ENCODE results near the gene COL4A3.

The COL4A3 gene

DNA sequence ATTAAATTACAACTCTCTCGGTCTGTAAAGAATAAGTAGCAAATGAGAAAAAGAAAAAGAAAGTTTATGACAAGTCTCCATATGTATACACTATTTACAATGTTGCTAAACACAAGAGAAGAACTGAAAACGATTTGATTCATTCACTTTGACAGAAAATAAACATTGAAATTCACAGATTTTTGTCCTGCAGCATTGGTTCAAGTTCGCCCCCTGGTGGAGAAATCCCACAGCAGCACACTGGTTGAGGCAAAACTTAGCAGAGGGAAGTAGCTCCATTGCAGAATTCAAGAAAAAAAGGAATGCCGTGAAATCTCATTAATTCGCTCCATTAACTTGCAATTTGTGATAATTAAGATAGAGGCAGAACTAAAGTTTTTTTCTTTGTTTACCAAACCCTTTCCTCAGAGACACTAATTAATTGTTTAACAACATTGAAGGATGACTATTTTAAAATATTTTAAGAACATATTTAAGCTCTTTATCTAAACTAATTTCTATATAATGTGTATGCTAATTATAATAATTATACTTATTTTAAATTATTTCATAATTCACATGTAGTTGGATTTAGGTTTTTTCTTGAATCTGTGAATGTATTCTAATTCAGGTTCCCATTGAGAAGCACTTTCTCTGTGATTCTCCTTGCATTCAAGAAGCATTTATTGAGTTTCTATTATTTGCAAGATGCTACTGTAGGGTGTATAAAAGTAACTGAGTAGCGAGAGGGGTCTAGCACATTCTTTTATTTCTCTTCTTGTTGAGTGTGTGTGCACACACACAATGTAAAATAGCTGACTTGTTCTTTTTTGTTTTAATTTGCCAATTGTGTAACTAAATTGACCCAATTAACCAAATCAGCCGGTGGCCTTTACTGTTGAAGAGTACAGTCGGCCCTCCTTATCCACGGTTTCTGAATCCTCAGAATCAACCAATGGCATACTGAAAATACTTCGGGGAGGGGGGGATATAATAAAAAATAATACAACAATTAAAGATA, 74.1 kb downstream of the COL4A3 start:
- Histone ChIP-seq H3K4me1 (ENCODE audit: low read depth, poor library complexity, severe bottlenecking) (no peaks in the 10 kb centered on the region), H3K4me2 (no peak overlapping the region), H4K20me1 (ENCODE audit: insufficient read depth) (no peaks in the 10 kb centered on the region), H3K4me3 (IDR thresholded peaks at IDR 0.05; ENCODE audit: insufficient read depth, low read depth, low read length) (no peak overlapping the region), H3K79me2 (ENCODE audit: insufficient read depth, low read depth) (no peaks in the 10 kb centered on the region), H2AFZ (ENCODE audit: low read depth) (no peak overlapping the region), H3K36me3 (ENCODE audit: insufficient read depth) (no peaks in the 10 kb centered on the region), H3K27me3 (ENCODE audit: insufficient read depth, low read depth) (no peaks in the 10 kb centered on the region), H3K27ac (no peak overlapping the region), H3K9ac (no peak overlapping the region)
- TF ChIP-seq, protein P1, sequence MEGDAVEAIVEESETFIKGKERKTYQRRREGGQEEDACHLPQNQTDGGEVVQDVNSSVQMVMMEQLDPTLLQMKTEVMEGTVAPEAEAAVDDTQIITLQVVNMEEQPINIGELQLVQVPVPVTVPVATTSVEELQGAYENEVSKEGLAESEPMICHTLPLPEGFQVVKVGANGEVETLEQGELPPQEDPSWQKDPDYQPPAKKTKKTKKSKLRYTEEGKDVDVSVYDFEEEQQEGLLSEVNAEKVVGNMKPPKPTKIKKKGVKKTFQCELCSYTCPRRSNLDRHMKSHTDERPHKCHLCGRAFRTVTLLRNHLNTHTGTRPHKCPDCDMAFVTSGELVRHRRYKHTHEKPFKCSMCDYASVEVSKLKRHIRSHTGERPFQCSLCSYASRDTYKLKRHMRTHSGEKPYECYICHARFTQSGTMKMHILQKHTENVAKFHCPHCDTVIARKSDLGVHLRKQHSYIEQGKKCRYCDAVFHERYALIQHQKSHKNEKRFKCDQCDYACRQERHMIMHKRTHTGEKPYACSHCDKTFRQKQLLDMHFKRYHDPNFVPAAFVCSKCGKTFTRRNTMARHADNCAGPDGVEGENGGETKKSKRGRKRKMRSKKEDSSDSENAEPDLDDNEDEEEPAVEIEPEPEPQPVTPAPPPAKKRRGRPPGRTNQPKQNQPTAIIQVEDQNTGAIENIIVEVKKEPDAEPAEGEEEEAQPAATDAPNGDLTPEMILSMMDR (conservative IDR thresholded peaks at IDR 0.05; ENCODE audit: low read depth, low read length), result peak; percentile 97

- Histone ChIP-seq H3K79me2 (ENCODE audit: insufficient read depth, low read depth) (no peaks in the 10 kb centered on the region), H3K9ac (no peak overlapping the region), H3K36me3 (ENCODE audit: insufficient read depth) (no peaks in the 10 kb centered on the region), H3K4me3 (IDR thresholded peaks at IDR 0.05; ENCODE audit: insufficient read depth, low read depth, low read length) (no peak overlapping the region), H3K27ac (no peak overlapping the region), H3K4me1 (ENCODE audit: low read depth, poor library complexity, severe bottlenecking) (no peaks in the 10 kb centered on the region), H3K4me2 (no peak overlapping the region), H3K27me3 (ENCODE audit: insufficient read depth, low read depth) (no peaks in the 10 kb centered on the region), H4K20me1 (ENCODE audit: insufficient read depth) (no peaks in the 10 kb centered on the region), H2AFZ (ENCODE audit: low read depth) (no peak overlapping the region)
- TF ChIP-seq, protein P1 (conservative IDR thresholded peaks at IDR 0.05; ENCODE audit: low read depth, low read length), result no peak
Observed at GRCh38 chr2:227241005-227241404, 76.6 kb downstream of the COL4A3 start.

GRCh38 chr2:227248876-227249275, 84.5 kb downstream of the COL4A3 start:
- Histone ChIP-seq H3K36me3 (ENCODE audit: insufficient read depth) (no peaks in the 10 kb centered on the region), H3K27ac (no peak overlapping the region), H3K27me3 (ENCODE audit: insufficient read depth, low read depth) (no peaks in the 10 kb centered on the region), H3K9ac (no peak overlapping the region), H3K4me1 (ENCODE audit: low read depth, poor library complexity, severe bottlenecking) (no peaks in the 10 kb centered on the region), H4K20me1 (ENCODE audit: insufficient read depth) (no peaks in the 10 kb centered on the region), H3K4me3 (IDR thresholded peaks at IDR 0.05; ENCODE audit: insufficient read depth, low read depth, low read length) (no peak overlapping the region), H2AFZ (ENCODE audit: low read depth) (no peak overlapping the region), H3K79me2 (ENCODE audit: insufficient read depth, low read depth) (no peaks in the 10 kb centered on the region), H3K4me2 (no peak overlapping the region)
- TF ChIP-seq, protein P1 (conservative IDR thresholded peaks at IDR 0.05; ENCODE audit: low read depth, low read length), result no peak

DNA sequence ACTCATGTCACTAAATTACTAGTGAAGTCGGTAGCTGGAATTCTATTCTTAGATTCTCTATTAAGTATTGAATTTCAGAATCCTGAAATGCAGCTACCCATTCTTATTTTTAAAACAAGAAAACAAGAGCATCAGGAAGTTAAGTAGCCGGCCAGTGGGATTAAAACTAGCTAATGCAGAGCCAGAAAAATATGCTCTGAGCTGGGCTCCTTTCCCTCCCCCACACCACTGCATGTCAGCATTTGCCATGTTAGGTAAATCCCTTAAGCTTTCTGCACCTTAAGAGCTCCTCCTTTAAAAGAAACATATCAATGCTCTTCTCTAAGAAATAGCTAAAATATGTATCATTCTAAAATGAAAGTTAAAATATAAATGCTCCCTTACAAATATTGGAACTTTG, 88.4 kb downstream of the COL4A3 start:
- no peaks in the 10 kb centered on the region for H3K36me3 ChIP-seq (ENCODE audit: insufficient read depth)
- no peak overlapping the region for H3K27ac ChIP-seq
- no peak overlapping the region for H3K4me2 ChIP-seq
- H3K4me1 ChIP-seq (ENCODE audit: low read depth, poor library complexity, severe bottlenecking), result no peaks in the 10 kb centered on the region
- no peak overlapping the region for H2AFZ ChIP-seq (ENCODE audit: low read depth)
- no peak overlapping the region for H3K9ac ChIP-seq
- no peaks in the 10 kb centered on the region for H4K20me1 ChIP-seq (ENCODE audit: insufficient read depth)
- no peaks in the 10 kb centered on the region for H3K79me2 ChIP-seq (ENCODE audit: insufficient read depth, low read depth)
- no peak overlapping the region for H3K4me3 ChIP-seq (IDR thresholded peaks at IDR 0.05; ENCODE audit: insufficient read depth, low read depth, low read length)
- H3K27me3 ChIP-seq (ENCODE audit: insufficient read depth, low read depth), result no peaks in the 10 kb centered on the region
- TF ChIP-seq, protein P1 (conservative IDR thresholded peaks at IDR 0.05; ENCODE audit: low read depth, low read length), result no peak
